Right atrium auricular region (tissue), 2 donors: ENCODE measurements around the gene RAB3IL1. TPM values are rescaled to one million over a fixed set of nuclear protein-coding genes. Genes with fewer than 3 reads are reported as not detected.
A peak's percentile ranks its signal among the peaks of the same experiment; 100 is the strongest.

ENCODE experiments used
- DNase-seq: peaks from one replicate; pipeline ENCODE4 v3.0.0-alpha.2; 2019; ENCODE audit warnings: low spot score
- H3K27ac ChIP-seq, 2 donors: fragments of 200-600 bp; sonication (generic); 1 replicate in 1 of 2; 2 replicates in 1 of 2; pipeline ENCODE4 v1.5.1; 2016 to 2019
- H3K27me3 ChIP-seq, 2 donors: fragments of 200-600 bp; sonication (generic); one replicate each; pipeline versions ENCODE4 v1.5.1 to v1.6.0; 2017 to 2019
- H3K36me3 ChIP-seq: fragments of 200-600 bp; sonication (generic); one replicate; pipeline ENCODE4 v1.5.1; 2016
- H3K4me1 ChIP-seq, 2 donors: fragments of 200-600 bp; sonication (generic); one replicate each; pipeline versions ENCODE4 v1.5.1 to v1.6.0; 2017 to 2019
- H3K4me3 ChIP-seq, 2 donors: fragments of 200-600 bp; sonication (generic); 1 replicate in 1 of 2; 2 replicates in 1 of 2; pipeline ENCODE4 v1.5.1; 2017 to 2019; ENCODE audit warnings: mild to moderate bottlenecking in 1 of 2, moderate library complexity in 1 of 2
- H3K9me3 ChIP-seq, 2 donors: fragments of 200-600 bp; sonication (generic); one replicate each; pipeline ENCODE4 v1.5.1; 2019
- CTCF ChIP-seq, 2 donors: fragments of 200-600 bp; sonication (generic); IDR thresholded peaks; one replicate each; pipeline ENCODE4 v1.5.1; 2019; ENCODE audit warnings: antibody characterized with exemption in 2 of 2
- total RNA-seq, 2 donors: library from RNA; depleted of rRNA; stranded (reverse); fragments of >200 nt; gene quantifications; one replicate each; pipeline ENCODE4 v1.1.0, GENCODE V29; 2016

The RAB3IL1 gene
- total RNA-seq, 2 donors from 2014 or later: 4.3 to 16.8 TPM

GRCh38 chr11:61901397-61901796 is 16.0 kb downstream of the RAB3IL1 start:
- H3K9me3 ChIP-seq: no peaks in the 10 kb centered on the region
- no peak overlapping the region for H3K4me3 ChIP-seq
- no peaks in the 10 kb centered on the region for H3K27me3 ChIP-seq
- DNase-seq: no peak
- H3K27ac ChIP-seq: peak overlapping the region in 1 of 2 donors; percentile 8
- peaks cover 0 to 12% of the 10 kb centered on the region in 2 donors for H3K4me1 ChIP-seq
- no peak for TF ChIP-seq CTCF (IDR thresholded peaks at IDR 0.05)
- peaks cover 27% of the 10 kb centered on the region for H3K36me3 ChIP-seq

- DNase-seq: no peak
- Histone ChIP-seq H3K4me3 (no peak overlapping the region), H3K4me1 (peaks cover 0 to 12% of the 10 kb centered on the region in 2 donors), H3K27ac (no peak overlapping the region), H3K9me3 (no peaks in the 10 kb centered on the region), H3K36me3 (peaks cover 16% of the 10 kb centered on the region), H3K27me3 (no peaks in the 10 kb centered on the region)
- no peak for TF ChIP-seq CTCF (IDR thresholded peaks at IDR 0.05)
These were observed 17.1 kb downstream of the RAB3IL1 start for GRCh38 chr11:61900251-61900650.

- no peak overlapping the region for H3K4me3 ChIP-seq
- H3K9me3 ChIP-seq: no peaks in the 10 kb centered on the region
- H3K4me1 ChIP-seq: peaks cover 0 to 12% of the 10 kb centered on the region in 2 donors
- TF ChIP-seq CTCF (IDR thresholded peaks at IDR 0.05): peak; percentile 100
- DNase-seq: peak; percentile 83
- no peaks in the 10 kb centered on the region for H3K27me3 ChIP-seq
- peaks cover 10% of the 10 kb centered on the region for H3K36me3 ChIP-seq
- peak overlapping the region in 1 of 2 donors; percentile 43 for H3K27ac ChIP-seq
These were observed 18.1 kb downstream of the RAB3IL1 start for GRCh38 chr11:61899146-61899841.

- no peak for TF ChIP-seq CTCF (IDR thresholded peaks at IDR 0.05)
- Histone ChIP-seq H3K4me3 (no peak overlapping the region), H3K9me3 (no peaks in the 10 kb centered on the region), H3K27me3 (no peaks in the 10 kb centered on the region), H3K27ac (peak overlapping the region in 1 of 2 donors; percentile 20), H3K4me1 (peaks cover 0 to 12% of the 10 kb centered on the region in 2 donors), H3K36me3 (peaks cover 10% of the 10 kb centered on the region)
- no peak for DNase-seq
These were observed 19.2 kb downstream of the RAB3IL1 start for GRCh38 chr11:61898247-61898582.

GRCh38 chr11:61897387-61898246 is 19.7 kb downstream of the RAB3IL1 start:
- peak; percentile 82 to 94 for TF ChIP-seq CTCF (IDR thresholded peaks at IDR 0.05)
- H3K36me3 ChIP-seq: peaks cover 10% of the 10 kb centered on the region
- H3K9me3 ChIP-seq: no peaks in the 10 kb centered on the region
- H3K4me1 ChIP-seq: peaks cover 0 to 12% of the 10 kb centered on the region in 2 donors
- no peak overlapping the region for H3K4me3 ChIP-seq
- H3K27ac ChIP-seq: peak overlapping the region in 1 of 2 donors; percentile 20
- DNase-seq: peak; percentile 82
- H3K27me3 ChIP-seq: no peaks in the 10 kb centered on the region
